Thyroid gland (tissue), 4 donors: Measurements from ENCODE around the gene DNER.

Experiments used
- POLR2A ChIP-seq, 2 donors: fragments of 450-650 bp; IDR thresholded peaks; one replicate each; pipeline ENCODE4 v1.6.1; 2017; ENCODE audit warnings: antibody characterized with exemption in 2 of 2, mild to moderate bottlenecking in 2 of 2, moderate library complexity in 1 of 2
- TF ChIP-seq, protein P1 (sequence below), 6 experiments: fragments of 200-600 bp in 3 of 6; fragments of 450-650 bp in 3 of 6; sonication (generic) in 3 of 6; IDR thresholded peaks; one replicate each; pipeline ENCODE4 v1.5.1; 2016 to 2019; ENCODE audit warnings: antibody characterized with exemption in 6 of 6, mild to moderate bottlenecking in 2 of 6, inconsistent platforms in 1 of 6, moderate library complexity in 1 of 6

- TF ChIP-seq, protein P1, sequence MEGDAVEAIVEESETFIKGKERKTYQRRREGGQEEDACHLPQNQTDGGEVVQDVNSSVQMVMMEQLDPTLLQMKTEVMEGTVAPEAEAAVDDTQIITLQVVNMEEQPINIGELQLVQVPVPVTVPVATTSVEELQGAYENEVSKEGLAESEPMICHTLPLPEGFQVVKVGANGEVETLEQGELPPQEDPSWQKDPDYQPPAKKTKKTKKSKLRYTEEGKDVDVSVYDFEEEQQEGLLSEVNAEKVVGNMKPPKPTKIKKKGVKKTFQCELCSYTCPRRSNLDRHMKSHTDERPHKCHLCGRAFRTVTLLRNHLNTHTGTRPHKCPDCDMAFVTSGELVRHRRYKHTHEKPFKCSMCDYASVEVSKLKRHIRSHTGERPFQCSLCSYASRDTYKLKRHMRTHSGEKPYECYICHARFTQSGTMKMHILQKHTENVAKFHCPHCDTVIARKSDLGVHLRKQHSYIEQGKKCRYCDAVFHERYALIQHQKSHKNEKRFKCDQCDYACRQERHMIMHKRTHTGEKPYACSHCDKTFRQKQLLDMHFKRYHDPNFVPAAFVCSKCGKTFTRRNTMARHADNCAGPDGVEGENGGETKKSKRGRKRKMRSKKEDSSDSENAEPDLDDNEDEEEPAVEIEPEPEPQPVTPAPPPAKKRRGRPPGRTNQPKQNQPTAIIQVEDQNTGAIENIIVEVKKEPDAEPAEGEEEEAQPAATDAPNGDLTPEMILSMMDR (IDR thresholded peaks at IDR 0.05): peak; percentile 9 to 60 (median 39)
- TF ChIP-seq POLR2A (IDR thresholded peaks at IDR 0.05): no peak
Observed at GRCh38 chr2:229431327-229431954, 282.9 kb downstream of the DNER start.
